HAP-1 (cell line): Measurements from ENCODE around the gene ERAL1.

ENCODE experiments used
- DNase-seq, 2 experiments: peaks; one replicate each; pipeline ENCODE4 v3.0.0-alpha.2; 2016 to 2020; ENCODE audit warnings: low spot score in 2 of 2
- H3K27me3 ChIP-seq: fragments of 250-450 bp; sonication (Bioruptor Pico); 2 replicates; pipeline ENCODE4 v1.5.1; 2020; ENCODE audit warnings: low read depth, mild to moderate bottlenecking, moderate library complexity
- H3K36me3 ChIP-seq: fragments of 250-450 bp; sonication (Bioruptor Pico); replicated peaks from 2 replicates; pipeline ENCODE4 v1.5.1; 2020; ENCODE audit warnings: mild to moderate bottlenecking
- H3K4me1 ChIP-seq: fragments of 250-450 bp; sonication (Bioruptor Pico); 2 replicates; pipeline ENCODE4 v1.5.1; 2020; ENCODE audit warnings: mild to moderate bottlenecking
- H3K4me3 ChIP-seq: fragments of 250-450 bp; sonication (Bioruptor Pico); 2 replicates; pipeline ENCODE4 v1.5.1; 2020; ENCODE audit warnings: mild to moderate bottlenecking, moderate library complexity
- H3K9me3 ChIP-seq: fragments of 250-450 bp; sonication (Bioruptor Pico); 2 replicates; pipeline ENCODE4 v1.5.1; 2020; ENCODE audit warnings: mild to moderate bottlenecking, moderate library complexity
- in situ Hi-C: fragments of 300-500 bp; cut with MboI; formaldehyde crosslinking; loops from 3 replicates; pipeline ENCODE4 v1.14.3; 2020; ENCODE audit warnings: low sequenced_read_pairs, inconsistent platforms, mixed read lengths

ERAL1 gene

GRCh38 chr17:28878158-28878910 lies 23.5 kb downstream of the ERAL1 start:
- Histone ChIP-seq H3K27me3 (no peaks in the 10 kb centered on the region), H3K9me3 (no peaks in the 10 kb centered on the region), H3K36me3 (peaks cover 46% of the 10 kb centered on the region), H3K4me1 (no peaks in the 10 kb centered on the region), H3K4me3 (no peak overlapping the region)
- DNase-seq: no peak
- in situ Hi-C loops: no loop called here

- no peaks in the 10 kb centered on the region for H3K4me1 ChIP-seq
- no peaks in the 10 kb centered on the region for H3K27me3 ChIP-seq
- H3K36me3 ChIP-seq: peaks cover 49% of the 10 kb centered on the region
- in situ Hi-C loops: no loop called here
- H3K9me3 ChIP-seq: no peaks in the 10 kb centered on the region
- no peak overlapping the region for H3K4me3 ChIP-seq
- peak in 1 of 2 experiments; percentile 53 for DNase-seq
These were observed 24.2 kb downstream of the ERAL1 start for GRCh38 chr17:28878981-28879380.

DNA sequence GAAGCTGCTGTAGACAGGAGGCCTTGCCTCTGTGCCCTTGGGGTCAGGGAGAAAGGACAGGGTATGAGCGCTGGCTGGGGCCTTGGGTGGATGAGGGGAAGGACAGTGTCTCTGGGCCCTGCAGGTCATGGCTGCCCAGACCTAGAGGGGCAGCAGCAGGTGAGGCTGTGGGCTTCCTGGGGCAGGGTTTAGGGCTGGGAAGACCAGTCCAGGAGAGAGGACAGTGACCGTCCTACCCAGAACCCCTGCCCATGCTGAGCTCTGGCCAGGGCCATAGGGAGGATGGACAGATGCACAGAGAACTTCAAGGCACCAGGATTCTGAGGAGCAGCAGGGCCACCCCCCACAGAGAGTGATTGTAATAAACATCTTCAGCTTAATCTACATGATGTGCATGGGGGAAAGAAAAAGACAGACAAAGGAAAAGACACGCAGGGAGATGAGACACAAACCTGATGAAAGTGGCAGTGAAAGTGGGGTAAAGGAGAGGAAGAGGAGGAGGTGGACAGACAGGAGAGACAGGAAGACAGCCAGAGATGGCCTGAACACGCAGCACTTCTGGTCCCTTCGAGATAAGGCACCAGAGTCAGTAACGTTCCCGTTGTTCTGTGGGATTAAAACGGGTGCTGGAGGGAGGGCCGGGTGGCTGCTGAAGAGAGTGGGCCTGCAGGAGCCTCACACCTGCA lies 25.2 kb downstream of the ERAL1 start:
- no peaks in the 10 kb centered on the region for H3K9me3 ChIP-seq
- no peaks in the 10 kb centered on the region for H3K4me1 ChIP-seq
- peaks cover 58% of the 10 kb centered on the region for H3K36me3 ChIP-seq
- no peaks in the 10 kb centered on the region for H3K27me3 ChIP-seq
- in situ Hi-C loops: loop anchor here (10.0 kb wide), 1 partner anchor 125 kb away; no protein-coding TSS in a partner anchor
- DNase-seq: no peak
- no peak overlapping the region for H3K4me3 ChIP-seq

GRCh38 chr17:28880572-28880945 lies 25.7 kb downstream of the ERAL1 start:
- Histone ChIP-seq H3K36me3 (peaks cover 64% of the 10 kb centered on the region), H3K9me3 (no peaks in the 10 kb centered on the region), H3K4me1 (no peaks in the 10 kb centered on the region), H3K27me3 (no peaks in the 10 kb centered on the region), H3K4me3 (no peak overlapping the region)
- in situ Hi-C loops: loop anchor here (10.0 kb wide), 1 partner anchor 126 kb away; no protein-coding TSS in a partner anchor
- no peak for DNase-seq

- in situ Hi-C loops: loop anchor here (10.0 kb wide), 1 partner anchor 127 kb away; no protein-coding TSS in a partner anchor
- no peak overlapping the region for H3K4me3 ChIP-seq
- no peaks in the 10 kb centered on the region for H3K27me3 ChIP-seq
- no peaks in the 10 kb centered on the region for H3K9me3 ChIP-seq
- no peaks in the 10 kb centered on the region for H3K4me1 ChIP-seq
- no peak for DNase-seq
- H3K36me3 ChIP-seq: peaks cover 64% of the 10 kb centered on the region
These were observed 26.8 kb downstream of the ERAL1 start for GRCh38 chr17:28881533-28882056.

- Histone ChIP-seq H3K36me3 (peaks cover 64% of the 10 kb centered on the region), H3K4me3 (no peak overlapping the region), H3K9me3 (no peaks in the 10 kb centered on the region), H3K27me3 (no peaks in the 10 kb centered on the region), H3K4me1 (no peaks in the 10 kb centered on the region)
- in situ Hi-C loops: loop anchor here (10.0 kb wide), 1 partner anchor 128 kb away; no protein-coding TSS in a partner anchor
- DNase-seq: no peak
These were observed 27.5 kb downstream of the ERAL1 start for GRCh38 chr17:28882154-28882895.

DNA sequence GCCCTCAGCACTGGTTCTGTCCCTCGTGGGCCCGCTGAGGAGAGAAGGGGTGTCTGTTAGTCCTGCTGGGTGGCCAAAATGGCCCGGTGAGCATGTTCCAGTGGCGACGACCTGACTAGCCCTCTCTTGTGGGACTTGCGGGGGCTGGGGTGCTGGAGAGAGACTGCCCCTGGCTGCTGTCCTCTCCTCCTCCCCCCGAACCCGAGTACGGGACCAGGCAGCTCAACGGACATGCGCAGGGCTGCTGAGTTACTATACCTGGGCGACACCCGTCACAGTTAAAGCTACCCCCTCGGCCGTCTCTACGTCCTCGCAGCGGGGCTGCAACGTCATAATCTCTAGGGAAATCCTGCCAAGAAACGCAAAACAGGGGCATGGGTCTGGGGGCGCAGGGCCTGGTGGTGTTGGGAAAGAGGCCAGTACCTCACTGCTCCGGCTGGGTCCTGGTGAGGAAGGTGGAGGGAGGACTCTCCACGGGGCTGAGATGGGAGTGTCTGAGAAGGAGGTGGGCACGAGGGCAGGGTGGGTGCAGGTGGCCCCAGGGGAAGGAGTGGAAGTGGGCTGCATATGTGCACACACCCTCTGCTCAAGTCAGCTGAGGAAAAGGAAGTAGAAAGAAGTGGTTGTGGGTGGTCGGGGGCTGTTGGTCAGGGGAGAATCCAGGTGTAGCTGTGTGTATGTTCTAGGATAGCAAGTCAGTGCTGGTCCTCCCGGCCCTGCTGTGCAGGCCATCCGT lies 29.3 kb downstream of the ERAL1 start:
- Histone ChIP-seq H3K4me1 (no peaks in the 10 kb centered on the region), H3K27me3 (no peaks in the 10 kb centered on the region), H3K4me3 (no peak overlapping the region), H3K9me3 (no peaks in the 10 kb centered on the region), H3K36me3 (peaks cover 58% of the 10 kb centered on the region)
- no peak for DNase-seq
- in situ Hi-C loops: loop anchor here (10.0 kb wide), 1 partner anchor 129 kb away; no protein-coding TSS in a partner anchor

GRCh38 chr17:28885363-28885762 lies 30.5 kb downstream of the ERAL1 start:
- in situ Hi-C loops: loop anchor here (10.0 kb wide), 1 partner anchor 131 kb away; no protein-coding TSS in a partner anchor
- Histone ChIP-seq H3K27me3 (no peaks in the 10 kb centered on the region), H3K36me3 (peaks cover 46% of the 10 kb centered on the region), H3K4me1 (no peaks in the 10 kb centered on the region), H3K4me3 (no peak overlapping the region), H3K9me3 (no peaks in the 10 kb centered on the region)
- no peak for DNase-seq

DNA sequence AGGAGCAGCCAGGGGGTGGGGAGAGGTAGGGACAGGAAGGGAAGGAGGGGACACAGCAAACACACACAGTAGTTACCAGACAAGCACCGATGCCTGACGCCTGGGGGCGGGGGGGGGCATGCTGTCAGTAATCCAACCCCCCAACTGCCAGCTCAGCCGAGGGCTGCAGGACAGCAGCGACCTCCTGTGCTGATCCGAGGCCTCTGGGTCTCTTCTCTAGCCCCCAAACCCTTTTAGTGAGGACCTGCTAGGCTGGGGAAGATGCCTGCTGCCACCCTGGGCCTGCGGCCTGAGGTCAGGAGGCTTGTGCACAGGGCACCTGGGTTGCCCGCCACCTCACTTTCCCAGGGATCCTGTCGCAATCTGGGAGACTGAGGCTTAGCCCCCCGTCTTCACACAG lies 31.1 kb downstream of the ERAL1 start:
- Histone ChIP-seq H3K4me3 (no peak overlapping the region), H3K36me3 (peaks cover 41% of the 10 kb centered on the region), H3K4me1 (no peaks in the 10 kb centered on the region), H3K9me3 (no peaks in the 10 kb centered on the region), H3K27me3 (no peaks in the 10 kb centered on the region)
- in situ Hi-C loops: loop anchor here (10.0 kb wide), 1 partner anchor 131 kb away; no protein-coding TSS in a partner anchor
- no peak for DNase-seq

- Histone ChIP-seq H3K27me3 (no peaks in the 10 kb centered on the region), H3K4me3 (no peak overlapping the region), H3K36me3 (peaks cover 32% of the 10 kb centered on the region), H3K4me1 (no peaks in the 10 kb centered on the region), H3K9me3 (no peaks in the 10 kb centered on the region)
- no peak for DNase-seq
- in situ Hi-C loops: loop anchor here (10.0 kb wide), 1 partner anchor 133 kb away; no protein-coding TSS in a partner anchor
These were observed 33.2 kb downstream of the ERAL1 start for GRCh38 chr17:28887871-28888471.

GRCh38 chr17:28888832-28889231 lies 34.0 kb downstream of the ERAL1 start:
- H3K27me3 ChIP-seq: no peaks in the 10 kb centered on the region
- H3K4me1 ChIP-seq: no peaks in the 10 kb centered on the region
- in situ Hi-C loops: loop anchor here (10.0 kb wide), 1 partner anchor 134 kb away; no protein-coding TSS in a partner anchor
- H3K4me3 ChIP-seq: no peak overlapping the region
- no peaks in the 10 kb centered on the region for H3K9me3 ChIP-seq
- no peak for DNase-seq
- H3K36me3 ChIP-seq: peaks cover 27% of the 10 kb centered on the region

DNA sequence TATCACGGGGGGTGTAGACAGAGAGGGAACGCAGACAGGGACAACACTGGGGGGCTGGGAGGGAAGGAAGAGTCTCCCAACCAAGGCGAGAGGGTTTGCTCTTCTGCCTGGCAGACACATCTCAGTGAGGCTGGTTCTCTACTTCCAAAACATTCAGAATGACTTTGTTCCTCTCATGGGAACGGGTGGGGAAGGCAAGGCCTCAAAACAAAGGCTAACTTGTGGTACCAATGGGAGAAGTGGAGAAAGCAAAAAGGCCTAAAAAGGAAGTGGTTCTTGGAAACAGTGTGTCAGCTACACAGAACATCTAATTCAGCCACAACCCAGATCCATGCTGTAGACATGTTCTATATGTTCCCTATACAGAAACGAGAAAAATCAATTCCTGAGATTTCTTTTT lies 35.2 kb downstream of the ERAL1 start:
- Histone ChIP-seq H3K9me3 (no peaks in the 10 kb centered on the region), H3K27me3 (no peaks in the 10 kb centered on the region), H3K4me3 (no peak overlapping the region), H3K4me1 (no peaks in the 10 kb centered on the region), H3K36me3 (peaks cover 16% of the 10 kb centered on the region; the same call in 1 of the 2 replicates)
- DNase-seq: no peak
- in situ Hi-C loops: loop anchor here (10.0 kb wide), 1 partner anchor 135 kb away; no protein-coding TSS in a partner anchor
